ENCODE data around the gene CIB4. TPM values are rescaled to one million over a fixed set of nuclear protein-coding genes. Genes with fewer than 3 reads are reported as not detected.

CIB4 gene
- total and polyA plus RNA-seq, 7 donors, result not detected

- Histone ChIP-seq H3K9me3 (no peaks in the 10 kb centered on the region), H3K27me3 (ENCODE audit: insufficient read depth in 3 of 3, low read length in 2 of 3) (peaks cover 0 to 67% (median 0%) of the 10 kb centered on the region in 3 donors), H3K27ac (no peak overlapping the region), H3K4me3 (no peak overlapping the region), H3K36me3 (ENCODE audit: insufficient read depth in 1 of 2, low read depth in 1 of 2) (no peaks in the 10 kb centered on the region), H3K4me1 (no peaks in the 10 kb centered on the region)
- TF ChIP-seq CTCF (IDR thresholded peaks at IDR 0.05), result no peak
- WGBS, 3 donors, result 88 to 94% (median 91%) methylated on average over 6 of the region's 6 CpGs
- DNase-seq (no peak), ATAC-seq (no peak)
- intact Hi-C loops (cut with DNase I), result no loop called here
These were observed 75.1 kb downstream of the CIB4 start for GRCh38 chr2:26566081-26566375.

GRCh38 chr2:26564121-26564644 is 77.0 kb downstream of the CIB4 start:
- Histone ChIP-seq H3K36me3 (ENCODE audit: insufficient read depth in 1 of 2, low read depth in 1 of 2) (no peaks in the 10 kb centered on the region), H3K27ac (no peak overlapping the region), H3K4me3 (no peak overlapping the region), H3K9me3 (no peaks in the 10 kb centered on the region), H3K27me3 (ENCODE audit: insufficient read depth in 3 of 3, low read length in 2 of 3) (peaks cover 0 to 65% (median 0%) of the 10 kb centered on the region in 3 donors), H3K4me1 (no peaks in the 10 kb centered on the region)
- 81 to 92% (median 83%) methylated on average over 3 of the region's 3 CpGs for WGBS, 3 donors
- peak in 1 of 2 donors; percentile 7 for DNase-seq
- intact Hi-C loops (cut with DNase I), result no loop called here
- no peak for TF ChIP-seq CTCF (IDR thresholded peaks at IDR 0.05)
- no peak for ATAC-seq

GRCh38 chr2:26563686-26564085 is 77.5 kb downstream of the CIB4 start:
- intact Hi-C loops (cut with DNase I), result no loop called here
- no peak for ATAC-seq
- Histone ChIP-seq H3K4me3 (no peak overlapping the region), H3K27ac (no peak overlapping the region), H3K27me3 (ENCODE audit: insufficient read depth in 3 of 3, low read length in 2 of 3) (peaks cover 0 to 70% (median 3%) of the 10 kb centered on the region in 3 donors), H3K9me3 (no peaks in the 10 kb centered on the region), H3K36me3 (ENCODE audit: insufficient read depth in 1 of 2, low read depth in 1 of 2) (no peaks in the 10 kb centered on the region), H3K4me1 (no peaks in the 10 kb centered on the region)
- WGBS, 3 donors, result 81 to 87% (median 87%) methylated on average over 5 of the region's 5 CpGs
- no peak for TF ChIP-seq CTCF (IDR thresholded peaks at IDR 0.05)
- no peak for DNase-seq

- peaks cover 0 to 68% (median 5%) of the 10 kb centered on the region in 3 donors for H3K27me3 ChIP-seq (ENCODE audit: insufficient read depth in 3 of 3, low read length in 2 of 3)
- WGBS, 3 donors, result 10 to 13% (median 10%) methylated on average over 24 to 28 of the region's 28 CpGs
These were observed 78.1 kb downstream of the CIB4 start for GRCh38 chr2:26562811-26563645.

More at GRCh38 chr2:26562811-26563645, 78.1 kb downstream of the CIB4 start:
- DNase-seq (peak in 1 of 2 donors; percentile 45), ATAC-seq (peak; percentile 14 to 57 (median 21))
- H3K4me3 ChIP-seq, result peak overlapping the region; percentile 62
- intact Hi-C loops (cut with DNase I), result no loop called here
- H3K36me3 ChIP-seq (ENCODE audit: insufficient read depth in 1 of 2, low read depth in 1 of 2), result no peaks in the 10 kb centered on the region
- H3K4me1 ChIP-seq, result no peaks in the 10 kb centered on the region
- no peak for TF ChIP-seq CTCF (IDR thresholded peaks at IDR 0.05)
- H3K27ac ChIP-seq, result no peak overlapping the region
- H3K9me3 ChIP-seq, result no peaks in the 10 kb centered on the region

Measured in psoas muscle (tissue), 8 donors.